Spleen (tissue), 7 donors: Measurements from ENCODE around the gene ATP6V1B1.

Experiments used
- POLR2AphosphoS5 ChIP-seq, 3 donors: sonication (generic); formaldehyde crosslinking; IDR thresholded peaks; one replicate each; pipeline ENCODE4 v1.5.1; 2017; ENCODE audit warnings: antibody characterized with exemption in 3 of 3
- TF ChIP-seq, protein P1 (sequence below), 11 experiments: fragments of 200-600 bp in 7 of 11; fragments of 450-650 bp in 4 of 11; sonication (generic) in 4 of 11; IDR thresholded peaks in 8 of 11; conservative IDR thresholded peaks in 3 of 11; 1 replicate in 7 of 11; 2 replicates in 4 of 11; pipeline versions ENCODE4 v1.4.0 to v1.8.0; 2016 to 2021; ENCODE audit warnings: antibody characterized with exemption in 11 of 11, inconsistent platforms in 4 of 11, mild to moderate bottlenecking in 1 of 11
- donor health status: DM: no; HTN: no; CAD: no; lungs with moderate emphysema.
- donor health status: DM: no; HTN: no; CAD: no.
- donor health status: DM: no; HTN: no; CAD: no.

DNA sequence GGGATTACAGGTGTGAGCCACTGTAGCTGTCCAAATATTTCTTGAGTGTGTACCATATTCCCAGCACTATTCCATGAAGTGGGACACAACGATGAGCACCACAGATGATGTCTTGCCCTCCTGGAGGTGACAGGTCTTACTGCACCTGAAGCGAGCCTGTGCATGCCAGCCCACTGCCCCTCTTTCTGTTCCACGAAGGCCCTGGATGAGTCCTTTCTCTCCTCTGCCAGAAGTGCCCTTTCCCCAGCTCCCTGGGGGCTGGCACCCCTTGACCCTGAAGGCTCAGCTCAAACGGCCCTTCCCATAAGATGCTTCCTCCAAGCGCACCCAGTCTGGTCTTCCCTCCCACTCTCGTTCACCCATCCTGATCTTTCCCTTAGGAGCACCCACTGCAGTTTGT is 5.5 kb downstream of the ATP6V1B1 start:
- no peak for TF ChIP-seq POLR2AphosphoS5 (IDR thresholded peaks at IDR 0.05)
- TF ChIP-seq, protein P1, sequence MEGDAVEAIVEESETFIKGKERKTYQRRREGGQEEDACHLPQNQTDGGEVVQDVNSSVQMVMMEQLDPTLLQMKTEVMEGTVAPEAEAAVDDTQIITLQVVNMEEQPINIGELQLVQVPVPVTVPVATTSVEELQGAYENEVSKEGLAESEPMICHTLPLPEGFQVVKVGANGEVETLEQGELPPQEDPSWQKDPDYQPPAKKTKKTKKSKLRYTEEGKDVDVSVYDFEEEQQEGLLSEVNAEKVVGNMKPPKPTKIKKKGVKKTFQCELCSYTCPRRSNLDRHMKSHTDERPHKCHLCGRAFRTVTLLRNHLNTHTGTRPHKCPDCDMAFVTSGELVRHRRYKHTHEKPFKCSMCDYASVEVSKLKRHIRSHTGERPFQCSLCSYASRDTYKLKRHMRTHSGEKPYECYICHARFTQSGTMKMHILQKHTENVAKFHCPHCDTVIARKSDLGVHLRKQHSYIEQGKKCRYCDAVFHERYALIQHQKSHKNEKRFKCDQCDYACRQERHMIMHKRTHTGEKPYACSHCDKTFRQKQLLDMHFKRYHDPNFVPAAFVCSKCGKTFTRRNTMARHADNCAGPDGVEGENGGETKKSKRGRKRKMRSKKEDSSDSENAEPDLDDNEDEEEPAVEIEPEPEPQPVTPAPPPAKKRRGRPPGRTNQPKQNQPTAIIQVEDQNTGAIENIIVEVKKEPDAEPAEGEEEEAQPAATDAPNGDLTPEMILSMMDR (IDR thresholded peaks at IDR 0.05 in 8 of 11, conservative IDR thresholded peaks at IDR 0.05 in 3 of 11), result no peak
